ENCODE measurements around the gene UNC119B.

Gene UNC119B

GRCh38 chr12:120758798-120759590 lies 48.7 kb downstream of the UNC119B start:
- DNase-seq (ENCODE audit: low read depth): no peak
- no peak overlapping the region for H3K4me3 ChIP-seq (ENCODE audit: low read depth, low read length)

DNA sequence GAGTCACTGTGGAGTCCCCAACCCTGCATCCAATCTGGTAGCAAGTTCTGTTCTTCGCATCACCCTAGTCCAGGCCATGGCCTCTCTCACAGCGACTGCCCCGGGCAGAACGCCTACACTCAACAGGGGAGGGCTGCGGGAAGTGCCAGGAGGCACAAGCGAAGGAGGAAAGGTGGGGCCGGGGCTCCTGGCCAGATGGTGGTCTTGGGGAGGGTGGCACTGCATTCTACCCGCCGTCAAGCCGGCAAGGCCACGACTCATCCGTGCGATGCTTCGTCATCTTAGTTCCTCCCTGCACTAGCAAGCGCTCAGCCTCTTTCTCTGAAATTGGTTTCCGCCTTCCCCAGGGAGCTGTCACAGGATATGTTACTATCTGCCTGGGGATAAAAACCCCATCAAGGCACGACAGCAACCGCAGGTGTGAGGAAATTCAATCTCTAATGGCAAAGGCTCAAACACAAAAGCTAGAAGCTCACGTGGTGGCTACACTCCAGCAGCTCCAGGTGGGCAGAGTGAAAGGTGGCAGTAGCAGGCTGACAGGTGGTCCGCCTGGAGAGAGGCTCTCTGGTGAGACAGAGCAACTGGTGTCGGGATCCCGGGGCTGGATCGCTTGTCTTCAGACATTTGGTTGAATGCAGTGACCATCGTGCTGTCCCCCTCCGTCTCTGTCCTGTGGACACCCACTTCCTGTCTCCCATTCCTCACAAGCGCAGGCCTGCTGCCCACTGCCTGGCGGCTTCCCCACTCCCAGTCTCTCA lies 49.5 kb downstream of the UNC119B start:
- DNase-seq (ENCODE audit: low read depth): no peak
- H3K4me3 ChIP-seq (ENCODE audit: low read depth, low read length): no peak overlapping the region

- no peak for DNase-seq (ENCODE audit: low read depth)
- no peak overlapping the region for H3K4me3 ChIP-seq (ENCODE audit: low read depth, low read length)
Measured at GRCh38 chr12:120760349-120761254, 50.3 kb downstream of the UNC119B start.

DNA sequence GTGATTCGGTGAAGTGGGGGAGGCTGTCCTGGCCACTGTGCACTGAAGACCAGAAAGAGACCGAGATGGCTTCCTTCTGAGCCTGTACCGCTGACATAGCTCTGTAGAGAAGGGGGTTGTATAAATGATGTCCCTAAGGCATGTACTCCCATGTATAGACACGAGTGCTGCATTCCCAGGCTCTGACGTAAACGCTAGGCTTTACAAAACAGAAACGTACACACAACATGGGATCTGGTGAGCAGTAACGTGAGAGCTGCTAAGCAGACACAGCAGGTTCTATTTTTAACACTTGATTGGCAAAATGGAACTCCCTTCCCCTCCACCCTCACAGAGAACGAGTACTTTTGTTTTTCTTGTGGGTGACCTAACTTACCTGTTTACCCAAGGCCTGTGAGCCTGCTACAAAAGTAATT lies 51.3 kb downstream of the UNC119B start:
- DNase-seq (ENCODE audit: low read depth): peak; percentile 89
- no peak overlapping the region for H3K4me3 ChIP-seq (ENCODE audit: low read depth, low read length)

DNA sequence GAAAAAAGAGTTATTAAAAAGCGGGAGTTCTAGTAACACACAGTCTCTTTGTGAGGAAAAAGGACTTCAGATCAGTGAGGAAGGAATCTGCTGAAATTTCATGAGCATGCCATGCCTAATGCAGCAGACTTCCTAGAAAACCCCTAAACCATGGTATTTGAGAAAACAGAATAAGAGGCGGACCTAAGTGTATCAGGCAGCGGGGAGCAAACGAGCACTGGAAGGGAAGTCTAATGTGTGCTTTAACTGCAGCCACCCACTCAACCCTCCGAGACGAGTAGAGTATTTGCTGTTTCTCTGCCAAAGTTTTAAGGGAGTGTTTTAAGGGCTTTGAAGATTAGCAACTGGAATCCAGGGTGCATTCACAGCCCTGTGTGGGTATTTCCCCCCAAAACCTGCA lies 51.8 kb downstream of the UNC119B start:
- H3K4me3 ChIP-seq (ENCODE audit: low read depth, low read length): no peak overlapping the region
- DNase-seq (ENCODE audit: low read depth): no peak

- DNase-seq (ENCODE audit: low read depth): no peak
- H3K4me3 ChIP-seq (ENCODE audit: low read depth, low read length): no peak overlapping the region
Measured at GRCh38 chr12:120763250-120763649, 53.0 kb downstream of the UNC119B start.

GRCh38 chr12:120764816-120765215 lies 54.6 kb downstream of the UNC119B start:
- no peak for DNase-seq (ENCODE audit: low read depth)

DNA sequence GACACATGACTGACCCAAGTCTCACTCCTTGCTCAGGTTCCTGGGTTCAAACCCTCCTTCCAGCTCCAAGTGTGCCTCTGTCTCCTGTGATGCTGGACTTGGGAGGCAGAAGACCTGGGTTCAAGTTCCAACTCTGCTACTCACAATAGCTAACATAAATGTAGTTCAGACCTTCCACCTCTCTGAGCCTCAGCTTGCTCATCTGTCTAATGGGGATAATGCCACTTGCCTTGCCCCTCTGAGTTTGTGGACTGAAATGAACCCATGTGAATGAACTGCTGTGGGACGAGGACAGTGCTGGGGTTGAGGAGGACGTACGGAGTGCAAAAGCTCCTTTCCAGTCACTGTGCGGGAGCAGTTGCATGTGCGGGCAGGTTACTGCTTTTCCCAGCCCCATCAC lies 56.3 kb downstream of the UNC119B start:
- no peak for DNase-seq (ENCODE audit: low read depth)
- no peak overlapping the region for H3K4me3 ChIP-seq (ENCODE audit: low read depth, low read length)

More at GRCh38 chr12:120764816-120765215, 54.6 kb downstream of the UNC119B start:
- H3K4me3 ChIP-seq (ENCODE audit: low read depth, low read length): no peak overlapping the region

DNA sequence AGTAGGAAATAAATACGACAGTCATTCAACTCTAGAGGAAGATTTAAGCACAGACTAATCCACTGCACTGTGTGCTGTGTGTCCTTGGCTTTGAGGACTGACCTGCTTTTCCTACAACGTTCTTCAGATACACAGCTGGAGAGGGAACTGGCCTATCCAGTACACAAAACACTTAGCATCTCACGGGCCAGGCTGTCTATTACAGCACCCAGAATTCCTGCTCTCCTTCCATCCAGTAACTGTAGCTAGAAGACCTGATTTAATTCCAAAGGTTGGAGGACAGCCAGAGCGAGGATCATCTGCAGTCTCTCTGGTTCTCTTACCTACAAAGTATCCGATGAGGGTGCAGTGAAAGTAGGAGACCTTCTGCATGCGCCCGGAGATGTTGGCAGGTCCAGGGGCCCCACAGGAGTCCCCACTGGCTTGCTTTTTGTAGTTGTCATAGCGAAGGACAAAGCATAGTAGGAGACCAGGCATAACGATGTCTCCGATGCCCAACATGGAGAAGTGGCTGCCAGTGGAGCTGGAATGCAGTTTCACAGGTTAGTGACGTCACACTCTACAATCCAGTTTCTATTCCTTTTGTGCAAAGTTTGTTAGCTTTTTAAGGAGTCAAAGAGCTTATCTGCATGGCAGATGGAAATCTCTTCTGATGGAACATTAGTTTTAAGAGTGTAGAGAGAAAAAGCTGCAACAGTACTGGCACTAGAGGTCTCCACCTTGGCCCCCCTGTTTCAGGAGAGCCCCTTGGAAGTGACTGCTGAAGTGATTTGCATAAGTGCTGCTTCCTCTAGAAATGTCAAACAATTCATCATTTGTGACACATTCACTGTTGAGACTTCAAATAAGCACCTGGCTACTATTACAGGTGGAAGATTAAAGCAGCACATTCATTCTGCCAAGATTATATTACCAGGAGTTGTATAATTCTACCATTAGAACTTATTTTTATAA lies 57.1 kb downstream of the UNC119B start:
- DNase-seq (ENCODE audit: low read depth): no peak
- H3K4me3 ChIP-seq (ENCODE audit: low read depth, low read length): no peak overlapping the region

DNA sequence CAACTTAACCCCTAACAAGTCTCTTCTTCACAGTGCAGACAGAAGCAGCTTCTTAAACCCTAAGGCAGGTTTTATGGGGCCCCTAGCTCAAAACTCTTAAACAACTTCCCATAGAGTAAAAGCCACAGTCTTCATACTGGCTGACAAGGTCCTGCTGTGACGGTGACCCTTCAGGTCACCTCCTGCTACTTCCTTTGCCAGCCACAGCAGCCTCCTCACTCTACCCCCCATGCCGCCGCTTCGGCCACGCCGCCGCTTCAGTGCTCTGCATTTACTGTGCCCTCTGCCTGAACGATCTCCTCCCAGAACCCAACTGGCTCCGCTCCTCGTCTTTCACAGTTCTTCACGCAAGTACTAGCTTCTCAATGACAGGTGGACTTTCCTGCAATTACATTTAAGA lies 60.8 kb downstream of the UNC119B start:
- H3K4me3 ChIP-seq (ENCODE audit: low read depth, low read length): no peak overlapping the region
- DNase-seq (ENCODE audit: low read depth): no peak
